Endodermal cell (in vitro differentiated cells): Measurements from ENCODE around the gene NUP210. TPM values are rescaled to one million over a fixed set of nuclear protein-coding genes. Genes with fewer than 3 reads are reported as not detected.

Experiments
- DNase-seq: peaks from one replicate; pipeline ENCODE4 v3.0.0-alpha.2; 2017
- H3K27ac ChIP-seq: 2 replicates; pipeline ENCODE4 v1.5.1; 2013; ENCODE audit warnings: mild to moderate bottlenecking, low read depth, low read length, moderate library complexity
- H3K27me3 ChIP-seq: 2 replicates; pipeline ENCODE4 v1.6.1; 2013; ENCODE audit warnings: mild to moderate bottlenecking, low read length, moderate library complexity; ENCODE audit not compliant: insufficient read depth, control insufficient read depth, poor library complexity, severe bottlenecking
- H3K36me3 ChIP-seq: 2 replicates; pipeline ENCODE4 v1.7.0; 2013; ENCODE audit warnings: mild to moderate bottlenecking, low read length, moderate library complexity; ENCODE audit not compliant: control insufficient read depth, insufficient read depth
- H3K4me1 ChIP-seq: one replicate; pipeline ENCODE4 v1.7.0; 2013; ENCODE audit warnings: low read length; ENCODE audit not compliant: control insufficient read depth, insufficient read depth
- H3K4me3 ChIP-seq: 2 replicates; pipeline ENCODE4 v1.5.1; 2013; ENCODE audit warnings: mild to moderate bottlenecking, low read length, moderate library complexity
- H3K9ac ChIP-seq: 2 replicates; pipeline ENCODE4 v1.6.1; 2013; ENCODE audit warnings: mild to moderate bottlenecking, low read length, moderate library complexity; ENCODE audit not compliant: poor library complexity, severe bottlenecking; ENCODE audit errors: extremely low read depth
- H3K9me3 ChIP-seq: 2 replicates; pipeline ENCODE4 v1.6.1; 2013; ENCODE audit warnings: mild to moderate bottlenecking, low read length, moderate library complexity; ENCODE audit not compliant: control insufficient read depth
- H3K27ac Mint-ChIP-seq: 2 replicates; pipeline ENCODE4 v1.8.0; 2020; ENCODE audit warnings: mixed read lengths
- H3K27me3 Mint-ChIP-seq: 2 replicates; pipeline ENCODE4 v1.8.0; 2021; ENCODE audit warnings: mild to moderate bottlenecking, mixed read lengths; ENCODE audit not compliant: insufficient read depth
- H3K36me3 Mint-ChIP-seq: 2 replicates; pipeline ENCODE4 v1.8.0; 2020; ENCODE audit warnings: low read depth, mixed read lengths
- H3K4me1 Mint-ChIP-seq: 2 replicates; pipeline ENCODE4 v1.8.0; 2020; ENCODE audit warnings: mixed read lengths
- H3K4me3 Mint-ChIP-seq: 2 replicates; pipeline ENCODE4 v1.8.0; 2020; ENCODE audit warnings: mild to moderate bottlenecking, moderate library complexity, mixed read lengths
- H3K9me3 Mint-ChIP-seq: 2 replicates; pipeline ENCODE4 v1.8.0; 2020; ENCODE audit warnings: mild to moderate bottlenecking, mixed read lengths
- CTCF ChIP-seq: fragments of 200-600 bp; sonication (generic); conservative IDR thresholded peaks from 2 replicates; pipeline ENCODE4 v1.5.0; 2021; ENCODE audit warnings: antibody characterized with exemption, mild to moderate bottlenecking
- WGBS, 2 experiments: methylation state at CpG; one replicate each; pipeline versions ENCODE4 v1.1.5 to v1.1.7; 2013; ENCODE audit warnings: missing lambda C conversion rate in 2 of 2, mixed read lengths in 1 of 2; ENCODE audit not compliant: insufficient coverage in 1 of 2, insufficient read length in 1 of 2; 5-methylcytosine and 5-hydroxymethylcytosine counted together
- total RNA-seq, 2 donors: library from RNA; stranded (reverse); fragmentation: NEBNext Ultra II Directional in 1 of 2; extraction: Animal tissue kit (Norgen Biotek cat#: 25700) in 1 of 2; gene quantifications; 2 replicates in 1 of 2; 3 replicates in 1 of 2; pipeline ENCODE4 v1.2.1, GENCODE V29; 2021

NUP210 gene
- total RNA-seq, 2 donors from 2014 or later: 43.0 to 62.3 TPM

- peaks cover 3% of the 10 kb centered on the region for H3K27me3 Mint-ChIP-seq
- Histone ChIP-seq H3K27ac (no peak overlapping the region), H3K9me3 (no peaks in the 10 kb centered on the region), H3K36me3 (no peaks in the 10 kb centered on the region), H3K27me3 (peaks cover under 1% of the 10 kb centered on the region), H3K4me3 (no peak overlapping the region), H3K4me1 (peaks cover 4% of the 10 kb centered on the region), H3K9ac (no peak overlapping the region)
- no peak for TF ChIP-seq CTCF
- H3K36me3 Mint-ChIP-seq: no peaks in the 10 kb centered on the region
- WGBS, 2 experiments: 91 to 97% methylated on average over 5 to 14 of the region's 14 CpGs
- H3K27ac Mint-ChIP-seq: no peak overlapping the region
- no peak overlapping the region for H3K4me3 Mint-ChIP-seq
- peaks cover 6% of the 10 kb centered on the region for H3K4me1 Mint-ChIP-seq
- DNase-seq: no peak
- no peaks in the 10 kb centered on the region for H3K9me3 Mint-ChIP-seq
Observed at GRCh38 chr3:13275376-13276005, 144.6 kb downstream of the NUP210 start.

GRCh38 chr3:13274551-13275332 is 145.4 kb downstream of the NUP210 start:
- no peak for TF ChIP-seq CTCF
- H3K4me1 ChIP-seq: peaks cover 4% of the 10 kb centered on the region
- H3K4me1 Mint-ChIP-seq: peaks cover 6% of the 10 kb centered on the region
- no peaks in the 10 kb centered on the region for H3K36me3 Mint-ChIP-seq
- no peak overlapping the region for H3K4me3 Mint-ChIP-seq
- H3K27me3 Mint-ChIP-seq: peaks cover 3% of the 10 kb centered on the region
- no peak for DNase-seq
- H3K4me3 ChIP-seq: no peak overlapping the region
- no peaks in the 10 kb centered on the region for H3K36me3 ChIP-seq
- H3K9me3 ChIP-seq: no peaks in the 10 kb centered on the region
- 91 to 94% methylated on average over 7 to 14 of the region's 14 CpGs for WGBS, 2 experiments
- H3K27ac ChIP-seq: no peak overlapping the region
- H3K27me3 ChIP-seq: no peaks in the 10 kb centered on the region
- no peaks in the 10 kb centered on the region for H3K9me3 Mint-ChIP-seq
- no peak overlapping the region for H3K9ac ChIP-seq
- H3K27ac Mint-ChIP-seq: no peak overlapping the region

GRCh38 chr3:13274125-13274524 is 146.0 kb downstream of the NUP210 start:
- H3K9ac ChIP-seq: no peak overlapping the region
- no peaks in the 10 kb centered on the region for H3K27me3 ChIP-seq
- H3K36me3 Mint-ChIP-seq: no peaks in the 10 kb centered on the region
- peaks cover 4% of the 10 kb centered on the region for H3K4me1 ChIP-seq
- no peaks in the 10 kb centered on the region for H3K9me3 ChIP-seq
- no peak overlapping the region for H3K27ac ChIP-seq
- no peak overlapping the region for H3K4me3 ChIP-seq
- H3K27me3 Mint-ChIP-seq: peaks cover 3% of the 10 kb centered on the region
- no peak for DNase-seq
- H3K27ac Mint-ChIP-seq: no peak overlapping the region
- WGBS, 2 experiments: 84 to 90% methylated on average over 7 to 13 of the region's 13 CpGs
- H3K4me3 Mint-ChIP-seq: no peak overlapping the region
- peaks cover 2% of the 10 kb centered on the region for H3K9me3 Mint-ChIP-seq
- no peaks in the 10 kb centered on the region for H3K36me3 ChIP-seq
- peaks cover 6% of the 10 kb centered on the region for H3K4me1 Mint-ChIP-seq
- no peak for TF ChIP-seq CTCF
